ENCODE data around the gene ZBTB34. TPM values are rescaled to one million over a fixed set of nuclear protein-coding genes. Genes with fewer than 3 reads are reported as not detected.

The ZBTB34 gene
- total RNA-seq, 1 experiment from 2014 or later: 15.8 TPM

DNA sequence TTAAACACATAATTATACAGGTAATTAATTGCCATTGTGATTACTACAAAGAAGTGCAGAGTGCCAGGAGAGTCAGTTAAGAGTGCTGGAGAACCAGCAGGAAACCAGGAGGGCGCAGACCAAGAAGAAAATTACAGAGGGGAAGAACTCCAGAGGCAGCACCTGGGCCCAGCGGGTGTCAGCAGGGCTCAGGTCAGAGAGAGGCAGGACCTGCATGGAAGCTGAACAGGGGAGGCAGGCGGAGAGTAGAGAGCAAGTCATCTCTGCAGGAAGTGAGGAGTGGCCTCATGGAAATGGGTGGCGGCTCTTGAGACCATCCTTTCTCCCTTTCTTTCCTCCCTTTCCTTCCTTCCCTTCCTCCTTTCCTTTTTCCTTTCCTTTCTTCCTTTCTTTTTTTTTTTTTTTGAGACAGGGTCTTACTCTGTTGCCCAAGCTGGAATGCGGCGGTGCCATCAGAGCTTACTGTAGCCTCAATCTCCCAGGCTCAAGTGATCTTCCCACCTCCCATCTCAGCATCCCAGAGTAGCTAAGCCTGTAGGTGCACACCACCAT, 4.0 kb upstream of the ZBTB34 start:
- Mint-ChIP-seq H3K27ac (no peak overlapping the region), H3K4me1 (peaks cover 12 to 19% of the 10 kb centered on the region in 2 experiments), H3K27me3 (ENCODE audit: low read depth) (peaks cover 44% of the 10 kb centered on the region), H3K4me3 (no peak overlapping the region), H3K9me3 (no peaks in the 10 kb centered on the region), H3K36me3 (ENCODE audit: insufficient read depth in 1 of 3, low read depth in 3 of 3) (no peaks in the 10 kb centered on the region)
- Histone ChIP-seq H3K79me2 (ENCODE audit: insufficient read depth, low read length) (no peaks in the 10 kb centered on the region), H3K14ac (ENCODE audit: insufficient read depth, low read length) (no peak overlapping the region), H2AK5ac (ENCODE audit: insufficient read length, low read length) (no peak overlapping the region), H3K4me1 (ENCODE audit: insufficient read depth, low read length) (no peaks in the 10 kb centered on the region; the same call in 1 of the 2 replicates), H2BK12ac (ENCODE audit: insufficient read length, low read depth, low read length) (no peak overlapping the region), H3K4ac (ENCODE audit: low read depth, low read length) (no peak overlapping the region), H2AFZ (ENCODE audit: low read length) (no peak overlapping the region), H4K91ac (ENCODE audit: insufficient read length, low read depth, low read length) (no peak overlapping the region), H3K79me1 (ENCODE audit: insufficient read depth, low read depth, low read length, poor library complexity, severe bottlenecking) (no peaks in the 10 kb centered on the region), H2BK15ac (ENCODE audit: low read depth, low read length) (no peak overlapping the region), H3K27me3 (ENCODE audit: insufficient read depth, low read length) (no peaks in the 10 kb centered on the region), H3K23ac (ENCODE audit: insufficient read length, low read depth, low read length) (no peak overlapping the region), H2BK5ac (ENCODE audit: insufficient read length, low read length) (no peak overlapping the region), H3K18ac (ENCODE audit: insufficient read length, low read depth, low read length) (no peak overlapping the region), H3K27ac (ENCODE audit: insufficient read length, low read depth, low read length) (no peak overlapping the region), H2BK20ac (ENCODE audit: low read depth, low read length, poor library complexity, severe bottlenecking) (no peak overlapping the region), H3K4me2 (ENCODE audit: insufficient read depth, insufficient read length, low read length) (no peak overlapping the region), H3K9ac (ENCODE audit: extremely low read depth, insufficient read length, low read length) (no peak overlapping the region), H3K23me2 (ENCODE audit: insufficient read length, low read depth, low read length, poor library complexity, severe bottlenecking) (peaks cover 7% of the 10 kb centered on the region), H4K8ac (replicated peaks; ENCODE audit: insufficient read length, low read depth, low read length) (no peak overlapping the region), H3K9me3 (ENCODE audit: control insufficient read depth, low read depth, low read length) (no peaks in the 10 kb centered on the region), H2BK120ac (ENCODE audit: low read depth, low read length, poor library complexity, severe bottlenecking) (no peak overlapping the region), H4K5ac (ENCODE audit: insufficient read length, low read depth, low read length) (no peak overlapping the region), H4K20me1 (ENCODE audit: control insufficient read depth, insufficient read depth, insufficient read length) (no peaks in the 10 kb centered on the region), H3T11ph (ENCODE audit: low read length) (no peak overlapping the region), H3K56ac (ENCODE audit: insufficient read length, low read depth, low read length) (no peak overlapping the region)
- no CpG with 5 or more reads among the region's 6 CpGs for WGBS (ENCODE audit: extremely low coverage, insufficient read length, low lambda C conversion rate)
- peak; percentile 75 for DNase-seq
- TF ChIP-seq, protein P1, sequence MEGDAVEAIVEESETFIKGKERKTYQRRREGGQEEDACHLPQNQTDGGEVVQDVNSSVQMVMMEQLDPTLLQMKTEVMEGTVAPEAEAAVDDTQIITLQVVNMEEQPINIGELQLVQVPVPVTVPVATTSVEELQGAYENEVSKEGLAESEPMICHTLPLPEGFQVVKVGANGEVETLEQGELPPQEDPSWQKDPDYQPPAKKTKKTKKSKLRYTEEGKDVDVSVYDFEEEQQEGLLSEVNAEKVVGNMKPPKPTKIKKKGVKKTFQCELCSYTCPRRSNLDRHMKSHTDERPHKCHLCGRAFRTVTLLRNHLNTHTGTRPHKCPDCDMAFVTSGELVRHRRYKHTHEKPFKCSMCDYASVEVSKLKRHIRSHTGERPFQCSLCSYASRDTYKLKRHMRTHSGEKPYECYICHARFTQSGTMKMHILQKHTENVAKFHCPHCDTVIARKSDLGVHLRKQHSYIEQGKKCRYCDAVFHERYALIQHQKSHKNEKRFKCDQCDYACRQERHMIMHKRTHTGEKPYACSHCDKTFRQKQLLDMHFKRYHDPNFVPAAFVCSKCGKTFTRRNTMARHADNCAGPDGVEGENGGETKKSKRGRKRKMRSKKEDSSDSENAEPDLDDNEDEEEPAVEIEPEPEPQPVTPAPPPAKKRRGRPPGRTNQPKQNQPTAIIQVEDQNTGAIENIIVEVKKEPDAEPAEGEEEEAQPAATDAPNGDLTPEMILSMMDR (conservative IDR thresholded peaks at IDR 0.05): no peak
